ENCODE results near the gene NISCH.
A peak's percentile ranks its signal among the peaks of the same experiment; 100 is the strongest.

NISCH gene

GRCh38 chr3:52455283-52456168 lies at the start of gene NISCH:
NISCH (plus strand) TSS chr3:52455604; CDS start chr3:52455642, 38 bp downstream.
- peak; percentile 76 for DNase-seq

DNA sequence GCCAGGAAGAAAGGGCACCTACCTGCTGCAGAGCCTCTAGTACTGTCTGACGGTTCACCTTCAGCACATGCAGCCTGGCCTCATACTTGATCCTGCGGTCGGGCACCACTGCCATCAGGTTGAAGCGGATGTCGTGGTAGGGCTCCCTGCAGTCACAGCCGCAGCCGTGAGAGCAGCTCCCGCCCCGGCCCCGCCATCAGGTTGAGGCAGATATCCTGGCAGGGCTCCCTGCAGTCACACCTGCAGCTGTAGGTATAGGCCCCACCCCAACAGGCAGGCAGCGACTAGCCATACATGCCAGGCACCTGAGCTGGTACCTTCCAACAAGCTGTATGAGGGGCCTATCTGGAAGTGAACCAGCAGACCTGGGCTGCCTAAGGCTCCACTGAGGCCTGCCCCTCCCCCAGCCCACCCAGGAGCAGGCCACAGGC lies 49.2 kb upstream of the NISCH start:
- no peak for DNase-seq

DNA sequence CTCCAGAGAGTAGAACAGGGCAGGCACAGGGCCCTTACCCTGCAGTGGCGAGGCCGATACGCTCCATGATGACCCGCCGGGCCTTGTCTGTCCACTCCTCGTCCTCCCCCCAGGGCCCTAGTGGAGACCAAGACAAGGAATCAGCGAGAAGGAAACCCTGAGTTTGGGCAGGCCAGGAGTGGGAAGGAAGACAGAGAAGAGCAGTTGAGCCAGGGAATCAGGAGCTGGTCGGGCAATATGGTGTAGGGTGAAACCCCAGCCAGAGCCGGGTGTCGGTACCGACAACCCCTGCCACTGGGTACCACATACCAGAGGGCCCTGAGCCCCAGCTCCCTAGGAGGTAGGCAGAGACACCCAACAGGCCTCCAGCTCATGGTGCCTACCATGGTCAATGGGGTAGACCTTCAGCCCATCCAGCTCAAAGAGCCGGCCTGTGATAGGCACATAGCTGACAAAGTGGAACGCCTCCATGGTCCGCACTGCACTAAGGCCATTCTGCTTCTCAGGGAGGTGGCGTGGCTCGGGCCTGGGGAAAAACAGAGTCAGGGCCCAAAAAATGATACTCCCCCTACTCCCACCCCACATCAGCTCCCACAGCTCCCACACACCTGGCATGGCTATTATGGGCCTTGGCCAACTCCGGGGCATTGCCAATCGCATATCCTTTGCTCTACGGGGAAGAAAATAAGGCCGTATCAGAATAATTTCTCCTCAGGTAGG lies 48.5 kb upstream of the NISCH start:
- DNase-seq, result no peak

GRCh38 chr3:52407779-52408178 lies 47.6 kb upstream of the NISCH start:
- no peak for DNase-seq

DNA sequence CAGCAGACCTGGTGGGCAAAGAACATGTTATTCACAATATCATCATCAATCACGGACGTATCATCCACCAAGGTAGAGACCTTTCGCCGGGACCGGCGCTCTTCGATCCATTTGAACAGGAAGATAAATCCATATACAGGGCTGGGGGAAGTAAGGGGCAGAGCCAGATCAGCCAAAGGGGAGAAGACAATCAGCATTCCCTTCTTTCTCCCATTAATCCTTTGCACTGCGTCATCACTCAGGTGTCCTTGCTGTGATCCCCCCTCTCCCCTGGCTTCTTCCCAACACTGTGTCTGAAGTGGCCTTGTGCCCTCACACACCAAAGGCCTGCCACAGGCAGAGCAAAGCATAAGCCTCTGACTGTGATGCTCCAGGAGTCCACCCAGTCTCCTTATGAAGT lies 46.9 kb upstream of the NISCH start:
- no peak for DNase-seq

DNA sequence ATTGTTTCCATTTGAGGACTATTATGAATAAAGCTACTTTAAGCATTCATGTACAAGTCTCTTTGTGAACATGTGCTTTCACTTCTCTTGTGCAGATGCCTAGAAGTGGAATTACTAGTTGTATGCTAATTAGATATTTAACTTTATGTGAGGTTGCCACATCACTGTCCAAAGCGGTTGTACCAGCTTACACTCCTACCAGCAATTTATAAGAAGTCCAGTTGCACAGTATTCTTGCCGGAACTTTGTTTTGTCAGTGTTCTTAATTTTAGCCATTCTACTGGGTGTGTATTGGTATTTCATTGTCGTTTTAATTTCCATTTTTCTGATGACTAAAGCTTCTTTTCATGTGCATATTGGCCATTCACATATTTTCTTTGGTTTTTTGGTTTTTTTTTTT lies 39.6 kb upstream of the NISCH start:
- no peak for DNase-seq

DNA sequence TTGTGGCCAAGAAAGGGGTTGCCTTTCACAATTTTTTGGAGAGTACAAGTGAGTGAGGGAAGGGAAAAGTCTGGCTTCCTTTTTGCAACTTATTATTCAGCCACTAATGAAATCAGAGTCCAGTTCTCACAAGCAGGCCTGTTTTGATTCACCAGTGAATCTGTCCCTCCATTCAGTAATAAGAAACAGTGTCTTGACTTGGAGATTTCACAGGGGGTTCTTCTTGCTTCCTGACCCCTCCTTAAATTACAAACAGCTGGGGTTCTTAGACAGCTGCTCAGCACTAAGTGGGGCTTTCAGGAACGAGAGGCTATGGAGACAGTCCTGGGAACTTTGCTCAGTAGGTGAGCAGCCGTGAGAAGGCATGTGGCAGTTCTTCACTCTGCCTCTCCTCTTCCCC lies 35.0 kb upstream of the NISCH start:
- DNase-seq, result no peak

GRCh38 chr3:52422669-52423068 lies 32.7 kb upstream of the NISCH start:
- DNase-seq, result no peak

DNA sequence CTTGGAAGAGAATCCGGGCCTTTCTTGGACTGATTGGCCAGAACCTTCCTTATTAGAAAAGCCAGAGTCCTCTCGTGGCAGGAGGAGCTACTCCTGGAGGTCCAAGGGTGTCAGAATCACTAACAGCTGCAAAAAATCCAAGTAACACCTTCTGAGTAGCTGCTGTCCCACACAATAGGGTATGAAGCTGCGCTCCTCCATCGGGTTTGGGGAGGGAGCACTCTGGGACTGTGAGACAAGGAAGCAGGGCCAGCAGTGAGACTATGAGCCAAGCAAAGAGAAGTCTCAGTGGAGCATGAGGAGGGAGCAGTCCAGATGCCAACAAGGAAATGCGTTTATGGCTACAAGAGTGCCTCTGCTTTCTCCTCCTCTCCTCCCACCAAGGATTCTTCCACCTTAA lies 32.2 kb upstream of the NISCH start:
- DNase-seq, result no peak

DNA sequence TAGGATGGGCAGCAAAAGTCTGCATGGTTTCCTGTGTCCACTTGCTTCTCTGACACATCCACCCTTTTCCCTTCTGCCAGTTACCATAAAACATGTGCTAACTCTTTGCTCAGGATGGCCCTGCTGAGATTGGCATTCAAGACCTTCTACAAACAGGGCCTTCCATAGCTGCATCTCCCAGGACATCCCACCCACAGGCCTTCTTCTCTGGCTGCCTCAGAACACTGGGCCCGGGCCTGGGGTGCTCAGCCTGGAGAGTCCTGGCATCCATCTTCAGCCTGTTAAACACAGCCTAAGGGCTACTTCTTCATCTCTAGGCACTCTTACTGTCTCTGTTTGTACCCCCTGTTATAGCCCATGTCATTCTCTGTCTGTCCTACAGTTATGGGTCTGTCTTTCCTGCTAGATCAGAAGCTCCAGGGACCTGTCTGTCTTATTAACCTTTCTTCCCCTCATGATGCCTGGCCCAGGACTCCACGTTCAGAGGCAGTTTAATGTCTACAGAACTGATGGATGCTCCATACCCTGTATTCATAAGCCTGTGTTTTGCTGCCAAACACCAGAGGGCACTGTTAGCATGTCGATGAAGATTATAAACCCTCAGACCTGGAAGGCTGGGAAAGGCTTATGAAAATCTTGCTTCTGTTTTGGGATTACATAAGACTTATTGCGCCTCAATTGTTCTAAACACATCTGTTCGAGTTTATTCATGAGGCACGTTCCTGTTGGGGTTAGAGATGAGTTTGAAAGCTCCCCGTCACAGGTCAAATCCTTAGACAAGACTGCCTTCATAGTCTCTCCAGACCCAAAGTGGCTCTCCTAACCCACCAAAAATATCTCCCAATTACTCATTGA lies 27.0 kb upstream of the NISCH start:
- peak; percentile 32 for DNase-seq

- DNase-seq, result no peak
These were observed 26.4 kb upstream of the NISCH start for GRCh38 chr3:52429031-52429430.

GRCh38 chr3:52429779-52430415 lies 25.5 kb upstream of the NISCH start:
- no peak for DNase-seq

DNA sequence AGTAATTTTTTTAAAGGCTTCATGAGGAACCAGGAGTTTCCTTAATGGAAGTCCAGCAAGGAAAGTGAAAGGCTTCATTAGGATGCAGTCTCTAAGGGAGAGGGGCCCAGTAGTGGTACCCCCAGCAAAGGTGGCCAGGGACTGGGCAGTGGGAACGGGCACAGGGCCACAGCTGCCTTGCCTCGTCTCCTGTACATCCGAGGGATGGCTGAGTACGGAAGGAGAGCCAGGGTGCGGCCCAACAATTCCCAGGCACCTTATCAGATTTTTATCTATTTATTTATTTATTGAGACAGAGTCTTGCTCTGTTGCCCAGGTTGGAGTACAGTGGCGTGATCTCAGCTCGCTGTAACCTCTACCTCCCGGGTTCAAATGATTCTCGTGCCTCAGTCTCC lies 25.0 kb upstream of the NISCH start:
- DNase-seq, result no peak

DNA sequence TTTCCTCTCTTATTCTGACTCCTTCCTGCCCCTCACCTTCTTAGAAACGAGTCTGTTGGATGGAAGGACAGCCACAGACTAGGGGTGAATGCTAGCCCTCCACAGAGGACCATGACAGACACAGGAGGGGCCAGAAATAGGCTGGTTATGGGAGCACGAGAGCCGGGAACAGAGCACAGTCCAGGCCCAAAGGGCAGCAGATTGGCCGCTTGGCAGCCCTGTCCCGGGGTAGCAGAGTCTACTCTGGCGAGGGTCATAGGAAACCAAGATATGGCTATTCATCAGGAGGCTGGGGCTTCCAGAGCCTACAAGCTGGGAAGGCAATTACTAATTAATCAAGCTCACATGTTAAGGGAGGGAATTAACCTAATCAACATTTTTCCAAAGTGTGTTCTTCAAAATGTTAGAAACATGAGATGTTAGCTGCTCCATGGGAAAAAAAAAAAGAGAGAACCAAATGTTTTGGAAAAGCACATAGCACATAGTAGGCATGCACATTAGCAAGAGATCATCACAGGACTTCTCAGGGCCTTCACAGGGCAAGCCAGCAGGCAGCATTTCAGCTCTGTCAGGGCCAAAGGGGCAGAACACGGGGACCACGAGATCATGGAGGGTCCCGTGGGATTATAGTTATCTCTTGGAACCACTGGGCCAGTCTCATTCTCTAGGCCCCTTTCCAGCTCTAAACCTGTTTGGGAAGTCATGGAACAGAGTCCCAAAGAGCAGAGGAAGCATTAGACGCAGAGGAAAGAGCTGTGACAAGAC lies 23.8 kb upstream of the NISCH start:
- no peak for DNase-seq

- DNase-seq, result no peak
These were observed 23.2 kb upstream of the NISCH start for GRCh38 chr3:52432225-52432624.

GRCh38 chr3:52432691-52433141 lies 22.7 kb upstream of the NISCH start:
- DNase-seq, result no peak

DNA sequence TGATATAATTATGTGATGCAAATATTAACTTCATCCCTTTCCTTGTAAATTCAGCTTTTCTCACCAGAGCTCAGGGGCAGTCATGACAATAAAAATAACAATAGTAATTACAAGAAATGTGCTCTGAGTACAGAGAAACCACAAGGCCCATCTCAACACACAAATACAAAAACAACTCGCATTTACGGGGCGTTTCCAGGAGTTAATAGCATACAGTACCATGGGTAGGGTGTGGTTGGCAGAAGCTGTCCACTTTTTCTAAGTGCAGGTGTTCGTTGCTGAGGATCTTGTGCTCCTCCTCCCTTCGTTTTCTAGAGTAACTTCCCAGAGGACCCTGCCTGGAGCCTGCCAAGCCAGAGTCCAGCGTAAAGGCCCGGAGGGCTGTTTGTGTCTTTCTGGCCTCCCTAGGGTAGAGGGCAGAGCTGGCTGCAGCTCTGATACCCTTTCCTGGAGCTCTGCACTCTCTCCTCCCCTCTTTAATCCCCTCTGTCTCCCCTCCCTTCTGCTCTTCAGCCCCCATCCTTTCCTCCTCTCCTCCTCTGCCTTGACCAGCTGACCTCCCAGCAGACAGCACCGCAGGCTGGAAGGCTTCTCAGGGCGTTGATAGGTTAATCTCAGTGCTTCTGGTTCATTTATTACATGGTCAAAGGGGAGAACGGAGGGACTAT lies 21.9 kb upstream of the NISCH start:
- no peak for DNase-seq

DNA sequence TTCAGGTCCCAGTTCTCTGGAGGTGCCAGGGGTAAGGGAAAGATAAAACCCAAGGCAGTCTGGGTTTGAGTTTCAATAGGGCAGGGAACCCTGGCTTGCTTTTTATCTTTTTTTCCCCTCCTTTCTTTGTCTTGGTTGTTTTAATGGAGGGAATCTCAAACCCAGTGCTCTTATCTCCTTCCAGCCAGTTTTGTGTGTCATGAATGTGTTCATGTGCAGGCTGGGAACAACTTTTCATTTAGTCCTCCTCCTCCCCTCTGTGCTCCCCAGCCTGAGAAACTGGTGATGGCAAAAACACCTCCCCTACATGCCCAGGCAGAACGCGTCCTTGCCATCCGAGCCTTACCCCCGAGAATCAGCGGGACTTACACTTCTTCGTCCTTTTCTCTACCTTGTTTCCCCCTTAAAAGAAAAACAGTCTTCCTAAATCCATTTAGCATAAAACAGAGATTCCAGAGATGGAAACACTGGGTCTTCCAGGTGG lies 21.4 kb upstream of the NISCH start:
- DNase-seq, result no peak

DNA sequence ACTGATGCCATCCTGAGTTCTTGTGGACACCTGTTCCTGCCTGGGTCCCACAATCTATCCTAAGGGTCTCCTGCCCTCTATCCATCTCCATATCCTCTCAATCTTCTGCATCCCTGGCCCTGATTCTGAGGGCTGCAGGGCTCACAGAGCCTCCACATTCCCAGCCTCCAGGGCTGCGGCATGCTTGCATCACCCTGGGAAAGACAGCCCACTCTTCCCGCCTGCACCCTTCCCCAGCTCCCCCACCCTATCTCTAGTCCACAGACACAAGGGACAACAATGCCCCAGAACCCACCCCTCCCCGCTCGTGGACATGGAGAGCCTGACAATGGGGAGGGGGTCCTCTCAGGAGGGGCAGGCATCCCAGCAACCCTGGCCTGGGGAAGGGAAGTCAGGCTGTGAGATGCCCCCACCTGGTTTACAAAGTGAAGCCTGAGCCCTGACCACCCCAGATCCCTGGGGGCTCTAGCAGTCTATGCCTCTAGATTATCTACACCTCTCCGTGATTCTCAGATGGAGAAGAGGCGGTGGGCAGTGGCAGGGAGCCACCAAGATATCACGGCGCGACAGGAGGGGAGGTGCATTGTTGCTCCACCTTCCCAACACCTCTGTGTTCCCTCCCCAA lies 20.8 kb upstream of the NISCH start:
- DNase-seq, result no peak

- no peak for DNase-seq
These were observed 19.9 kb upstream of the NISCH start for GRCh38 chr3:52435246-52436101.

Measured in NCI-H1092 treated with DMSO at 0.1 percent for 48 hours (cell line).